ENCODE measurements around the gene ATG7. TPM values are rescaled to one million over a fixed set of nuclear protein-coding genes. Genes with fewer than 3 reads are reported as not detected.
"Not testable (repeated sequence)": the region's sequence is repeated elsewhere in the genome, so short reads cannot be mapped to it uniquely, and the experiment has no call there.

Gene ATG7
- polyA plus RNA-seq, 4 donors, result 23.6 to 26.9 (median 25.2) TPM

DNA sequence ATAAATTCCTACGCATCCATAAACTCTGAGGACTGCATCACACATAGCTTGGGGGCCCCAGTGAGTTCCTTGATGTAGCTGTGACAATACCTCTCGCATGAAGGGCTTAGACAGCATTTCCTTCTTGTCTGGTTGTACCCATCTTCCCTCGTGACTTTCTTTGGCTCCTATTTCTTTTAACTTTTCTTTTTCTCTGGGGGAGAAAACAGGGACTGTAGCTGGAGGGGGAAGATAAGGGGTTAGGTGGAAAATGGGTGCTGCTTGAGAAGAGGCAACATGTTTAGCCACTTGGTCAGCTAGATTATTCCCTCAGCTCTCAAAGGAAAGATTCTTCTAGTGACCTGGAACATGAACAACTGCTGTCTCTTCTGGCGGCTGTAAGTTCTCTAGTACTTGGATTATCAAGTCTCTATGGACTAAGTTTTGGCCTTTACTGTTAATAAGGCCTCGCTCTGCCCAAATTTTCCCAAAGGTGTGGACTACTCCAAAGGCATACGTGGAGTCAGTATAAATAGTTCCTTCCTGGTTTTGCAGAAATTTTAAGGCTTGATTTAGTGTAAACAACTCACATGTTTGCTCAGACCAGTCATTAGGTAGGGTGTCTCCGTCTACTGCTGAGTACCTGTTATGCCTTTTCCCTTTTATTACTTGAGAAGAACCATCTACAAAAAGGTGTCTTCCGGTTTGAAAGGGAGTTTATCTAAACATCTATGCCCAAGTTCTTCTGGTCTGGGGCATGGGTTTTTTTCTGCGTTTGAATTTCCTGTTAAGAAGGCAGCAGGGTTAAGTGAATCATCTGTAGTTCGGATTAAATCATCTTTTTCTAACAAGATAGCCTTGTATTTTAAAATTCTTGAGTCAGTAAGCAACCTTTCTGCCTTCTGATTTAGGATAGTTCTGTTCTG is 21.0 kb upstream of the ATG7 start:
- DNase-seq (ENCODE audit: low read depth in 4 of 4, low spot score in 2 of 4), result no peak

GRCh38 chr3:11251807-11252176 is 20.4 kb upstream of the ATG7 start:
- DNase-seq (ENCODE audit: low read depth in 4 of 4, low spot score in 2 of 4), result no peak

DNA sequence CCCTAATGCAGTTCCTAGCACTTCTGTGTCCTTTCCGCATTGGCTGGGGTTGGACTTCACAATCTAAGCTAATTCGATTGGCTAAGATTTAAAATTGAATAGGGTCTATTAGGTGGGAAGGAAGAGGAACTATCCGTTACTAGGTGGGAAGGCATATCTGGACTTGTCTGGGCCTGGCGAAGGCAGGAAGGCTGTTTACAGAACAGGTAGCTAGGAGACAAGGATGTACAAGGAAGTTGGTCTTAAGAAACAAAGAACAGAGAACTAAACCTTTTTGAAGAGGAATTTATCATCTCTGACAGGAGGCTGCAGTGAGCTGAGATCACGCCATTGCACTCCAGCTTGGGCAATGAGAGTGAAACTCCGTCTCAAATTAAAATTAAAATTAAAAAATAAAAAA is 17.3 kb upstream of the ATG7 start:
- no peak for DNase-seq (ENCODE audit: low read depth in 4 of 4, low spot score in 2 of 4)

DNA sequence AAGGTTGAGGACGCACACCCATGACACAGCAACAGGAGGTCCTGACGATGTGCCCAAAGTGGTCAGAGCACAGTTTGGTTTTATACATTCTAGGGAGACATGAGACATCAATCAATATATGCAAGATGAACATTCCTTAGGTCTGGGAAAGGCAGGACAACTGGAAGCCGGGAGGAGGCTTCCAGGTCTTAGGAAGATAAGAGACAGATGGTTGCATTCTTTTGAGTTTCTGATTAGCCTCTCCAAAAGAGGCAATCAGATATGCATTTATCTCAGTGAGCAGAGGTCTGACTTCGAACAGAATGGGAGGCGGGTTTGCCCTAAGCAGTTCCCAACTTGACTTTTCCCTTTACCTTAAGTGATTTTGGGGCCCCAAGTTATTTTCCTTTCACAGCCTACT is 16.7 kb upstream of the ATG7 start:
- DNase-seq (ENCODE audit: low read depth in 4 of 4, low spot score in 2 of 4), result not testable (repeated sequence)

DNA sequence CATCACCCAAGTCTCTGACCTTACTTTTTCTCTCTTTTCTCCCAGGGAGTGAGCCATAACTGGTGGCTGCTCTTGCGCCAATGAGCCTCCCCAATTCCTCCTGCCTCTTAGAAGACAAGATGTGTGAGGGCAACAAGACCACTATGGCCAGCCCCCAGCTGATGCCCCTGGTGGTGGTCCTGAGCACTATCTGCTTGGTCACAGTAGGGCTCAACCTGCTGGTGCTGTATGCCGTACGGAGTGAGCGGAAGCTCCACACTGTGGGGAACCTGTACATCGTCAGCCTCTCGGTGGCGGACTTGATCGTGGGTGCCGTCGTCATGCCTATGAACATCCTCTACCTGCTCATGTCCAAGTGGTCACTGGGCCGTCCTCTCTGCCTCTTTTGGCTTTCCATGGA is 13.2 kb upstream of the ATG7 start:
- DNase-seq (ENCODE audit: low read depth in 4 of 4, low spot score in 2 of 4), result no peak

DNA sequence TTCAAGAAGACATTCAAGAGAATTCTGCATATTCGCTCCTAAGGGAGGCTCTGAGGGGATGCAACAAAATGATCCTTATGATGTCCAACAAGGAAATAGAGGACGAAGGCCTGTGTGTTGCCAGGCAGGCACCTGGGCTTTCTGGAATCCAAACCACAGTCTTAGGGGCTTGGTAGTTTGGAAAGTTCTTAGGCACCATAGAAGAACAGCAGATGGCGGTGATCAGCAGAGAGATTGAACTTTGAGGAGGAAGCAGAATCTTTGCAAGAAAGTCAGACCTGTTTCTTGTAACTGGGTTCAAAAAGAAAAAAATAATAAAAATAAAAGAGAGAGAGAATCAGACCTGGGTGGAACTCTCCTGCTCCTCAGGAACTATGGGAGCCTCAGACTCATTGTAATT is 11.7 kb upstream of the ATG7 start:
- DNase-seq (ENCODE audit: low read depth in 4 of 4, low spot score in 2 of 4), result no peak

DNA sequence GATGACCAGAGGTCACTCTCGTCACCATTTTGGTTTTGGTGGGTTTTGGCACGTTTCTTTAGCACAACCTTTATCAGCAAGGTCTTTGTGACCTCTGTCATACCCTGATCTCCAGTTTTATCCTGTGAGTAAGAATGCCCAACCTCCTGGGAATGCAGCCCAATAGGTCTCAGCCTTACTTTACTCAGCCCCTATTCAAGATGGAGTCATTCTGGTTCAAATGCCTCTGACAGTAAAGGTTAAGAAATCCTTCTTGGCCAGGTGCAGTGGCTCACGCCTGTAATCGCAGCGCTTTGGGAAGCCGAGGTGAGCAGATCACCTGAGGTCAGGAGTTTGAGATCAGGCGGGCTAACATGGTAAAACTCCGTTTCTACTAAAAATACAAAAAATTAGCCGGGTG is 3.2 kb upstream of the ATG7 start:
- no peak for DNase-seq (ENCODE audit: low read depth in 4 of 4, low spot score in 2 of 4)

- DNase-seq (ENCODE audit: low read depth in 4 of 4, low spot score in 2 of 4), result no peak
Measured at GRCh38 chr3:11272906-11273574, 843 bp downstream of the ATG7 start.

GRCh38 chr3:11273891-11274291 is 1.7 kb downstream of the ATG7 start:
- no peak for DNase-seq (ENCODE audit: low read depth in 4 of 4, low spot score in 2 of 4)

GRCh38 chr3:11274566-11275142 is 2.5 kb downstream of the ATG7 start:
- DNase-seq (ENCODE audit: low read depth in 4 of 4, low spot score in 2 of 4), result no peak

DNA sequence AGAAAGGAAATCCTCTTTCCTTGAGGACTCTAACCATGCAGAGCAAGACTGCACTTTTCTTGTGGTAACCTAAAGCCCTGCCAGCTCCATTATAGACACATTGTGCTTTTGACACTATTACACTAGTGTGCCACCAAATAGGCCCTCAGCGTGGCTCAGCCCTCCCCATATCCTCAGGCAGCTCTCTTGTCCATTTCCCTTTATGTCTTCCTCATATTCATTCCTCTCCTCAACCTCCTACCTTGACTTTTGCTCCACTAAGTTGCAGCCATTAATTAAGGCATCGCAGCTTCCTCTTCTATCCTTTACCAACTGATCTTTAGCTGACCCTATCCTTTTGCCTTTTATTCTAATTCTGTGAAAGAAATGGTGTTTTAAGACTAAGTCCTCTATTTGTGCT is 3.7 kb downstream of the ATG7 start:
- DNase-seq (ENCODE audit: low read depth in 4 of 4, low spot score in 2 of 4), result no peak

DNA sequence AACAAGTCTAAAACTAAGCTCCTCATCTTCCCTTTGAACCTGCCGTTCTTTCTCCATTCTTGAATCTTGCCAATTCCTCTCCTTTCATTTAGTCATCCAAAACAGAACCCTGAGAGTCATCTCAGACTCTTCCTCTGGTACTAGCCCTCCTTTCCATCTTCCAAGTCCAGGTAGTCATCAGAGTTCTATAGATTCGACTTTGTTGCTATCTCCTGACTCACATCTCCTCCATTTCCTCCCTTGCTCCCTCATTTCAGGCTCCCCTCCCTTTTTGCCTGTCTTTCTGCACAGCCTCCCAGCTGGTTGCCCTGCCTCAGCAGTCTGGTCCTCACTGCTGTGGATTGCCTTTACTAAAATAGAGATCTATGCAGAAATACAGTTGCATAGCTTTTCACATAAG is 4.7 kb downstream of the ATG7 start:
- DNase-seq (ENCODE audit: low read depth in 4 of 4, low spot score in 2 of 4), result no peak

DNA sequence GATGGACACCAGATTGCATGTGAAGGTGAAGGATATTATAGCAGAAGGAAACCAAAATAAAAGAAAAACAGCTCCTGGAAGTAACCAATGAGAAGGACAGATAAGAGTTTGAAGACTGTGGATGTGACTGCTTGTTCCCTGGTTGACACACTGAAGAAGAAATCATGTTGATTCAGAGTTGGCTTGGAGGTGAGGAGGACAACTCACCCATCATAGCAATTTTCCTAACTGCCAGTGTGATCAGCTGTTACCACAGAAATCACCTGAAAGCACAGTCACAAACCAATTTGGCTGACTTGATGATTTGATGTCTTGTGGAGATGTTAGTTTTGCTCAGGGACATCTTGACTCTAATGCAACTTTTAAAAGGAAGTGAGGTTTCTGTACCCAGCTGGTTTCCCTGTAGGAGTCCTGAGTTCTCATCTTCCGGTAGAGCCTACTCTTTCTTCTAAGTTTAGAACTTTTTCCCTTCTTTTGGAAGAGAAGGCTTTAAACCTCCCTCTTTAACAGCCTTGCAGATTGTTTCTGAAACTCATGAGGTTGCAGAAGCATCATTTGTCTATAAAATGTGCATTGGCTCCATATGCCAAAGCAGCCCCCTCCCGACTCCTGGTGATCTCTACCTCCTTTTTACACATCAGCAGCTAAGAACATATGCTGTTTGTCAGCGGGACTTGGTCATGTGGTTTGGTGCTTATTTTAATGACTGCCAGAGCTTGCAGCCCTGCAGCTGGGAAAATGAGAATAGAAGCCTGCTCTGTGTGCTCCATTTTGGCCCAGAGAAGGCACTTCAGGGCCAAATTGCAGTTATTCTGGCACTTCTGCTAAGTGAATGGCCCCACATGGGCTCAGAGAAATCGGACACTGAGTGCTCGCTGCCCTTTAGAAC is 10.3 kb downstream of the ATG7 start:
- DNase-seq (ENCODE audit: low read depth in 4 of 4, low spot score in 2 of 4), result peak in 1 of 4 donors; percentile 59

GRCh38 chr3:11283139-11283475 is 10.9 kb downstream of the ATG7 start:
- no peak for DNase-seq (ENCODE audit: low read depth in 4 of 4, low spot score in 2 of 4)

- DNase-seq (ENCODE audit: low read depth in 4 of 4, low spot score in 2 of 4), result no peak
Measured at GRCh38 chr3:11284011-11284410, 11.8 kb downstream of the ATG7 start.

GRCh38 chr3:11285471-11285870 is 13.3 kb downstream of the ATG7 start:
- no peak for DNase-seq (ENCODE audit: low read depth in 4 of 4, low spot score in 2 of 4)

DNA sequence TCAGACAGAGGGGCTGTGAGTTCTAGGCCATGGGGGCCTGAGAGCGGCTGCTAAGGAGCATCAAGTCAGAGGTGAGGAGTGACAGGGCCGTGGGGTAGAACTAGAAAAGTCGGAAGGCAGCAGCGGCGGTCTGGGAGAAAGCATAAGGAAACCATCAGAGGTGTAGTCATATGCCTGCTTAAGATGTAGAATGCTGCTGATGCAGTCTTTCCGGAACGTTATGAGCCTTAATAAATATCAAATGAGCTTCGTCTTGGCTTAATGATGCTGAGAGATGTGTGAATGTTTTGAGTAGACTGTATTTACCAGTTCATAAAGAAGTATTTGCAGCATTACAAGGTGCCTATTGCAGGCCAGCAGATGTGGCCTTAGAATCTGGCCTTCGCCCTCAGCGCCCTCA is 15.2 kb downstream of the ATG7 start:
- no peak for DNase-seq (ENCODE audit: low read depth in 4 of 4, low spot score in 2 of 4)

DNA sequence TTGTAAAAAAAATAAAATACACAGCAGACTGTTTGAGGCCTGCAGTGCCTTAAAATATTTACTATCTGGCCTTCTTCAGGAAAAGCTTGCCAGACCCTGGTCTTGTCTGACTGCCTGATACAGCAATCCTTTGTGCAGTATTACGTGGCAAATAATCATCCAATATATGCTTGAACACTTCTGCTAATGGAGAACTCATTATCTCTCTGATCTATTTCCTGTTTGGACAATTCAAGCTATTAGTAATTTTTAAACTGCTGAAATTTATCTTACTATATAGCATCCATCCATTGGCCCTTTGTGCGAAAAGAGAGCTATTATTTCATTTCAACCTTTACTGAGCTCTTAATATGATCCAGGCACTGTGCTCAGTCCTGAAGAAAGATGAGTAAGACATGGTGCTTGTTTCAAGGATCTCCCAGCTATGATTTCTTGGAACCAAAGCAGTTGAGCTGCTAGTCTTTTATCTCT is 15.9 kb downstream of the ATG7 start:
- DNase-seq (ENCODE audit: low read depth in 4 of 4, low spot score in 2 of 4), result no peak

DNA sequence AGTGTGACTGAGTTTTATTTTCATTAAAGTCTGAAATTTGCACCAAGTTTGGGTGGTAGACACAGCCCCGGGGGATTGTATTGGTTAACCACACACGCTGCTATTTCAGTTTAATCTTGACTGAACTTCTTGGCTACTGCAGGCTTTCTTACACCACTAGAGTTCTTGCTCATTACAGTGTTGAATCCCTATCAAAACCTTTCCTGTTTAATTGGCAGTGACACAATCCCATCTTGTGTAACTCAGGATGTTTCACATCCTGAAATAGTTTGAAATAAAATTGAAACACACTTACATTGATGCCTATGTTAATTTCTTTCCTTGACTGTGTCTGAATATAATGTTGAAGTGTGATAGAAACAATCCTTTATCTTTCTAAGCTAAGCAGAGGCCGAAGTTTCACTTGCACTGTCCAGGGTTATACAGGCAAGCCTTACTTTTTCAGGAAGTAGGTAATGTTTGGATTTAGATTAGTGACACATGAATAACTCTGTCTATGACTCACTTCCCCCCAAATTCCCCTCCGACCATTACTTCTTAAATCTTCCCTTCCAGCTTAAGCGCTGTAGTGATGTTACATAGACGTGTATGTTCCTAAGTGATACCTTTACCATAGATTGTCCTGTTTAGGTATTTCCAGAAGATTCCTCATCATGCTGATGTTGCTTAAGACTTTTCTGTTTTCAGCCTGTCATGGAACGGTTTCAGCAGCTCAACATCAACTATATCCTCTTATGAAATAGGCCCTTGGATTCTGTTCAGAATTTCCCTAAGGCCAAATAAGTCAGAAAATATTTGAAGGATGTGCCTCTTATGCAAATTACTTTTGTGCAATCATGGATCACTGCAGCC is 16.8 kb downstream of the ATG7 start:
- no peak for DNase-seq (ENCODE audit: low read depth in 4 of 4, low spot score in 2 of 4)

DNA sequence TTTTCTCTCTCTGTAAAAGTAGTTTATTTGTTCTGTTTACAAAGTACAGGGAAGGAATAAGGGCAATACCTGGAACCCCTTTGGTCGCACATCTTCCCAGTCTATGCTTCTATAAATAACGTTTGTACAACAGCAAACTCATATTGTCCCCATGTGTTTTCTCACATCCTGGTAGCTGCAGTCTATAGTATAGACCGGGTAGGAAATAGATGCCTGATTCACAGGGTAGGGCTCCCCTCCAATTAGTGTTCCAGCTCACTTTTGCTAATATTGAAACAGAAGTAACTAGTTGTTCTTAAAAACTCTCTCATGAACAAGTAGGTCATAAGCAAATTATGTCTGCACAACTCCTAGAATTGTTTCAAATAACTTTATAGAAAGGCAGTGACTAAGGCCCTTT is 17.7 kb downstream of the ATG7 start:
- no peak for DNase-seq (ENCODE audit: low read depth in 4 of 4, low spot score in 2 of 4)
